Left lobe of liver (tissue), 1 donor: ENCODE results near the gene AKAP11. TPM values are rescaled to one million over a fixed set of nuclear protein-coding genes. Genes with fewer than 3 reads are reported as not detected.

Experiments used
- total RNA-seq: library from RNA; stranded (reverse); gene quantifications from one replicate; pipeline ENCODE4 v1.2.1, GENCODE V29; 2021
- donor health status: DM: no; HTN: yes; CAD: no.

Gene AKAP11
- total RNA-seq, 1 donor from 2014 or later, result 8.0 TPM

Other genes with a start within 250 kb of the AKAP11 start
- 1.1 TPM for gene DGKH, start 223.5 kb upstream of the AKAP11 start, total RNA-seq